HG02852 (cell line): ENCODE measurements around the gene BACE2.
"Not testable (repeated sequence)": the region's sequence is repeated elsewhere in the genome, so short reads cannot be mapped to it uniquely, and the experiment has no call there.

Experiments
- ATAC-seq: cut with Tn5 transposase; IDR thresholded peaks from one replicate; pipeline ENCODE4 v1.9.1; 2021; ENCODE audit warnings: mild to moderate bottlenecking, moderate library complexity; ENCODE audit not compliant: unreplicated experiment

BACE2 gene

GRCh38 chr21:41235201-41235600, 67.2 kb downstream of the BACE2 start:
- ATAC-seq = no peak

- ATAC-seq = no peak
Observed at GRCh38 chr21:41236352-41236973, 68.5 kb downstream of the BACE2 start.

- ATAC-seq = not testable (repeated sequence)
Observed at GRCh38 chr21:41238081-41238796, 70.3 kb downstream of the BACE2 start.

GRCh38 chr21:41240040-41240439, 72.1 kb downstream of the BACE2 start:
- ATAC-seq = no peak

- ATAC-seq = no peak
Observed at GRCh38 chr21:41241341-41241740, 73.4 kb downstream of the BACE2 start.

GRCh38 chr21:41242238-41242829, 74.4 kb downstream of the BACE2 start:
- ATAC-seq = no peak

- ATAC-seq = no peak
Observed at GRCh38 chr21:41243107-41243506, 75.1 kb downstream of the BACE2 start.

- not testable (repeated sequence) for ATAC-seq
Observed at GRCh38 chr21:41244266-41244880, 76.4 kb downstream of the BACE2 start.

GRCh38 chr21:41245509-41246135, 77.7 kb downstream of the BACE2 start:
- ATAC-seq = no peak

- no peak for ATAC-seq
Observed at GRCh38 chr21:41246808-41247207, 78.8 kb downstream of the BACE2 start.

- no peak for ATAC-seq
Observed at GRCh38 chr21:41247561-41248545, 79.9 kb downstream of the BACE2 start.

GRCh38 chr21:41249476-41249875, 81.5 kb downstream of the BACE2 start:
- no peak for ATAC-seq

GRCh38 chr21:41250519-41250918, 82.6 kb downstream of the BACE2 start:
- ATAC-seq = no peak

- ATAC-seq = no peak
Observed at GRCh38 chr21:41251961-41252642, 84.1 kb downstream of the BACE2 start.

GRCh38 chr21:41254090-41254700, 86.2 kb downstream of the BACE2 start:
- no peak for ATAC-seq

GRCh38 chr21:41255190-41255589, 87.2 kb downstream of the BACE2 start:
- ATAC-seq = no peak

GRCh38 chr21:41256231-41256630, 88.3 kb downstream of the BACE2 start:
- not testable (repeated sequence) for ATAC-seq

- ATAC-seq = no peak
Observed at GRCh38 chr21:41256771-41257702, 89.1 kb downstream of the BACE2 start.
